GM18868 (cell line): Measurements from ENCODE around the gene KIAA0319L.
"Not testable (repeated sequence)": the region's sequence is repeated elsewhere in the genome, so short reads cannot be mapped to it uniquely, and the experiment has no call there.

Experiments
- ATAC-seq: cut with Tn5 transposase; IDR thresholded peaks from one replicate; pipeline ENCODE4 v1.9.1; 2021; ENCODE audit warnings: mild to moderate bottlenecking, moderate library complexity; ENCODE audit not compliant: unreplicated experiment

Gene KIAA0319L

DNA sequence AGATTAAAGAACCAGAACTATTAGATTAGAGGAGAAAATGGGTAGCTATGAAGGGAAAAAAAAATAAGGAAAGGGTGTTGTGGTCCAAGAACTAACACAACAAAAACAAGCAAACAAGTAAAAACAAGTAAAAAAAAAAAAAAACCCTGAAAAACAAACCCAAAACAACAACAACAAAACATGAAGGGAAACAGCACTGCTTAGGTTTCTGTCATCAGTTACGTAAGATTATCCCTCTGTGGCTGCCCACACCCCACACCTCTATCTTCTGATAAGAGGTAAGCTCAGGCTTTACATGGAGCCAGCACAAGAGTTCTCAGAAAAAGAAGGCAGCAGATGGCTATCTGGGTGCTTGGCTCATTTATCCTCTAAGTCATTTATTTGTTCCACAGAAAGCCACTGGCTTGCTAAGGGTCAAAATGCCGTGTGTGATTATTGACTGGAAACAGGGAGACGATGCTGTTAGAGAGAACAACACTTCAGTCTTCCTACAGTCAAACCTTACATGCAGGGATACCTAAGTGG is 57.5 kb downstream of the KIAA0319L start:
- ATAC-seq = no peak

GRCh38 chr1:35499231-35499630 is 58.0 kb downstream of the KIAA0319L start:
- ATAC-seq = no peak

DNA sequence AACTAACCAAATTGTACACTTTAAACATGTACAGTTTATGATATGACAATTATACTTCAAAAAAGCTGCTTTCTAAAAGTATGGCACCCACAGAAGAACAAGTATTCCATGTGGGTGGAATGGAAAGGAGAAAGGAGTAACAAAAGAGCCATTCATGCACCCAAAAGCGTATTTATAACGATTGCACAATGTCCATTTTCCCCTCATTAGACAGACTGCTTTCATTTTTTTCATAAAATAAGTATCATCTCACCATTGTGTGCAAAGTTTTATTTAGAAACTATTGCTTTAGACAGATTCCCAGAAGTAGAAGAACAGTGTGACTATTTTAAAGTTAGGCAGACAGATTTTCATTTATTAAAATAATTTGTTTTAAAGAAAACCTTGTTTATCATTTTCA is 59.6 kb downstream of the KIAA0319L start:
- no peak for ATAC-seq

GRCh38 chr1:35490250-35490649 is 67.0 kb downstream of the KIAA0319L start:
- ATAC-seq = no peak

- ATAC-seq = no peak
Measured at GRCh38 chr1:35488336-35488735, 68.9 kb downstream of the KIAA0319L start.

DNA sequence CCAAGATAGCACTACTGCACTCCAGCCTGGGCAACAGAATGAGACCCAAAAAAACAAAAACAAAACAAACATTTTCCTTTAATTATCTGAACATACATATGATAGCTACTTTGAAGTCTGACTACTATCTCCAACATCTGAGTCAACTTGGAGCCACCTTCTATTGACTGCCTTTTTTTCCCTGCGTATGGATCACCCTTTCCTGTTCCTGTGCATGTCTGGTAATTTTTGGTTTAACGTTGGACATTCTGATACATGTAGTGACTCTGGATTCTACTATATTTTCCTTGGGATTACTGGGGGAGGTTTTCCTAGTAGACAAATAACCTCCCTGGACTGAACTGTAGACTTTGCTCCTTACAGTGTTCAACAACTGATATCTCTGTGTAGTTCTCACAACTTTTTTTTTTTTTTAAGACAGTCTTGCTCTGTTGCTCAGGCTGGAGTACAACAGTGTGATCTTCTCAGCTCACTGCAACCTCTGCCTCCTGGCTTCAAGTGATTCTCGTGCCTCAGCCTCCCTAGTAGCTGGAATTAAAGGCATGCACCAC is 70.3 kb downstream of the KIAA0319L start:
- no peak for ATAC-seq

- no peak for ATAC-seq
Measured at GRCh38 chr1:35481229-35481628, 76.0 kb downstream of the KIAA0319L start.

DNA sequence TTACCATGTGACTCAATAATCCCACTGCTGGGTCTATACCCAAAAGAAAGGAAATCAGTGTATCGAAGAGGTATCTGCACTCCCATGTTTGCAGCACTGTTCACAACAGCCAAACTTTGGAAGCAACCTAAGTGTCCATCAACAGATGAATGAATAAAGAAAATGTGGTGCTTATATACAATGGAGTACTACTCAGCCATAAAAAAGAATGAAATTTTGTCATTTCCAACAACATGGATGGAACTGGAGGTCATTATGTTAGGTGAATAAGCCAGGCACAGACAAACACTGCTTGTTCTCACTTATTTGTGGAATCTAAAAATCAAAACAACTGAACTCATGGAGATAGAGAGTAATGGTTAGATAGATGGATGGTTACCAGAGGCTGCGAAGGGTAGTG is 79.3 kb downstream of the KIAA0319L start:
- no peak for ATAC-seq

GRCh38 chr1:35475856-35476674 is 81.1 kb downstream of the KIAA0319L start:
- ATAC-seq = no peak

DNA sequence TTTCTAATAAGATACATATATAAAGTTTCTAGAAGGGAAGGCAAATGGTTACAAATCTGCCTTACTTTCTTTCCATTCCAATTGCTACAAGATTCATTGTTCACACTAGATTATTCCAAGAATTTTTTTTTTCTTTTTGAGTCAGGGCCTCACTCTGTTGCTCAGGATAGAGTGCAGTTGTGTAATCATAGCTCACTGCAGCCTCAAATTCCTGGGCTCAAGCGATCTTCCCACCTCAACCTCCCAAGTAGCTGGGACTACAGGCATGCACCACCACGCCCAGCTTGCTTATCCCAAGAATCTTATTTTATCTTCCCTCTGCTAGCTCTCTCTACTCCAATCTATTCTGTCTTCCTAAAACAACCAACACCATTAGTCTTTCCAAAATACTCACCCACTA is 81.8 kb downstream of the KIAA0319L start:
- no peak for ATAC-seq

- ATAC-seq = not testable (repeated sequence)
Measured at GRCh38 chr1:35473216-35473615, 84.0 kb downstream of the KIAA0319L start.

GRCh38 chr1:35470977-35471613 is 86.1 kb downstream of the KIAA0319L start:
- ATAC-seq = no peak

- ATAC-seq = no peak
Measured at GRCh38 chr1:35466120-35466519, 91.1 kb downstream of the KIAA0319L start.

GRCh38 chr1:35463749-35464148 is 93.5 kb downstream of the KIAA0319L start:
- ATAC-seq = not testable (repeated sequence)

- ATAC-seq = no peak
Measured at GRCh38 chr1:35463232-35463631, 94.0 kb downstream of the KIAA0319L start.

- no peak for ATAC-seq
Measured at GRCh38 chr1:35461966-35462651, 95.1 kb downstream of the KIAA0319L start.

DNA sequence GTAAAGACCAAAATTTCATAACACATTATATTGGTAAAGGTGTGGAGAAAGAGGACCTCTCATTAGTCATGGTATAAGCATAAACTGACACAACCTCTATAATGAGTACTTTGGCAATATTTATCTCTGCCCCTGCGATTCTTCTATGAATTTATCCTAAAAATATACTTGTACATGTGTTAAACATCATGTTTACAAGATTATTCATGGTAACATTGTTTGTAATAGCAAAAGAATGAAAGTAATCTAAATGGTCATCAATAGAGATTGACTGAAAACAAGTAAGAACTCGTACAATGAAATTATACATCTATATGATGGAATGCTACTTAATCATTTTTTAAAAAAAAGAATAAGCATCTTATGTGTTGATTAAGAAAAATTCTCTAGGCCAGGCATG is 96.4 kb downstream of the KIAA0319L start:
- no peak for ATAC-seq

GRCh38 chr1:35454616-35455015 is 102.6 kb downstream of the KIAA0319L start:
- ATAC-seq = peak; percentile 57

DNA sequence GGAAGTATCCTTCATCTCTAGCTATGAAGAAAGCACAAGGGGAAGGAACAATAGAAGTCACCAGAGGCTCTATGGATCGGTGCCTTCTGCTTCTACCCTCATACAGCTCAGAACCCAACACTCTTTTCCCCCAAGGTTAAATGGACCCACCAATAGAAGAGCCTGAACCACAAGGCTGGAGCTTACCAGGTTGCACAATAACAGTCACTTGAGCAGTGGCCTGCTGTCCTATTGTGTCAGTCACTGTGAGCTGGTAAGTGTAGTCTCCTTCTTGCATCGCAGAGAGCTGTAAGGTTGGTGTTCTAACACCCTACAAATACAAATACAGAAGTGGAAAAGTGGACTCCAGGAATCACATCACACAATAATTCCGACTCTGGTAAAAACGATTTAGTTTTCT is 103.0 kb downstream of the KIAA0319L start:
- no peak for ATAC-seq

GRCh38 chr1:35453031-35453430 is 104.2 kb downstream of the KIAA0319L start:
- no peak for ATAC-seq

DNA sequence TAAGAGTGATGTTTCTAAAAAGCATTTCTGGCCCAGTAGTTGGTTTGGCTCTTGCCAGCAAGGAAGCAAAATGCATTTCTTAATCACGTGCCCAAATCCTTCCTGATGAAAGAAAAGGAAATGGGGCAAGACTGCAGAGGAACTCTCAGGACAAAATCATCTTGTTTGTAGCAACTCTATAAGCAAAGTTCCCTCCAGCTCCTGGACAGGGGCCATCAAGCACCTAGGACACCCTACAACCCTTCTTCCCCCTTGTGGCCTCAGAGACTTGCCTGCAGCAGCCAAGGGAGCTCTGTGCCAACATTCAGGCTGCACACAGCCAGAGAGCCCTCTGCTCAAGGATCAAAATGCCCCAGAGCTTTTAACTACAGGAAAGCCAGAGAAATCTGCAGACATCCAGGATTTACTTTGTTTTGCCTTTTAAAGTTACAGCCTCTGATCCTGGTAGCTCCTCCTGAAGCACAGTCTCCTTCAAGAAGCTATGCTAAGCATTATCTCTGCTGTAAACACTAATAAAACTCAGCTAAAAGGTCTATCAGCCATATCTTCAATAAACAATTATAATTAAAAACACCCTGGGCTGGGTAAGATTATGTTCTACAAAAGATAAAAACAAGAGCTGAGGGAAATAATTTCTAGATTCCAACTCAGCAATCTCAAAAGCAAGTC is 105.0 kb downstream of the KIAA0319L start:
- ATAC-seq = no peak
